Measurements from ENCODE around the gene SWSAP1. TPM values are rescaled to one million over a fixed set of nuclear protein-coding genes. Genes with fewer than 3 reads are reported as not detected.
"Not testable (repeated sequence)": the region's sequence is repeated elsewhere in the genome, so short reads cannot be mapped to it uniquely, and the experiment has no call there.

SWSAP1 gene
- total RNA-seq, 1 donor, result 0.72 TPM

DNA sequence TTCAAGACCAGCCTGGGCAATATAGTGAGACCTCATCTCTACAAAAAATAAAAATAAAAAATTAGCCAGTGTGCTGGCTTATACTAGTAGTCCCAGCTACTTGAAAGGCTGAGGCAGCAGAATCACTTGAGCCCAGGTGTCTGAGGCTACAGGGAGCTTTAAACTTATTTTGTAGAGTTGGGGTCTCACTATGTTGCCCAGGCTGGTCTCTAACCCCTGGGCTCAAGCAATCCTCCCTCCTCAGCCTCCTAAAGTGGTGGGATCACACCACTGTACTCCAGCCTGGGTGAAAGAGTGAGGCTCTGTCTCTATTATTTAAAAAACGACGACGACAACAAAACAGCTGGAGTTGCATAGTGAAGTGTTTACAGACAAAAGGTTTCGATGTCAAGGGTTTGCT is 43.0 kb upstream of the SWSAP1 start:
- no peak overlapping the region for H3K27ac ChIP-seq (ENCODE audit: low read depth, low read length)
- H3K9me3 ChIP-seq (ENCODE audit: low read depth, low read length), result no peaks in the 10 kb centered on the region
- H3K79me2 ChIP-seq (ENCODE audit: insufficient read depth, low read length), result no peaks in the 10 kb centered on the region
- H3K4me3 ChIP-seq (ENCODE audit: insufficient read depth, low read length), result no peak overlapping the region
- H3K27me3 ChIP-seq (ENCODE audit: insufficient read depth, low read length), result no peaks in the 10 kb centered on the region
- TF ChIP-seq, protein P1, sequence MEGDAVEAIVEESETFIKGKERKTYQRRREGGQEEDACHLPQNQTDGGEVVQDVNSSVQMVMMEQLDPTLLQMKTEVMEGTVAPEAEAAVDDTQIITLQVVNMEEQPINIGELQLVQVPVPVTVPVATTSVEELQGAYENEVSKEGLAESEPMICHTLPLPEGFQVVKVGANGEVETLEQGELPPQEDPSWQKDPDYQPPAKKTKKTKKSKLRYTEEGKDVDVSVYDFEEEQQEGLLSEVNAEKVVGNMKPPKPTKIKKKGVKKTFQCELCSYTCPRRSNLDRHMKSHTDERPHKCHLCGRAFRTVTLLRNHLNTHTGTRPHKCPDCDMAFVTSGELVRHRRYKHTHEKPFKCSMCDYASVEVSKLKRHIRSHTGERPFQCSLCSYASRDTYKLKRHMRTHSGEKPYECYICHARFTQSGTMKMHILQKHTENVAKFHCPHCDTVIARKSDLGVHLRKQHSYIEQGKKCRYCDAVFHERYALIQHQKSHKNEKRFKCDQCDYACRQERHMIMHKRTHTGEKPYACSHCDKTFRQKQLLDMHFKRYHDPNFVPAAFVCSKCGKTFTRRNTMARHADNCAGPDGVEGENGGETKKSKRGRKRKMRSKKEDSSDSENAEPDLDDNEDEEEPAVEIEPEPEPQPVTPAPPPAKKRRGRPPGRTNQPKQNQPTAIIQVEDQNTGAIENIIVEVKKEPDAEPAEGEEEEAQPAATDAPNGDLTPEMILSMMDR (IDR thresholded peaks at IDR 0.05; ENCODE audit: extremely low read depth, low read depth, low read length), result no peak
- no peaks in the 10 kb centered on the region for H4K20me1 ChIP-seq (ENCODE audit: insufficient read depth, low read length)
- no peak for DNase-seq (ENCODE audit: insufficient read length, low spot score, missing footprints)
- no peaks in the 10 kb centered on the region for H3K4me1 ChIP-seq (ENCODE audit: insufficient read depth, low read length)
- H3K36me3 ChIP-seq (ENCODE audit: insufficient read depth, low read length), result peaks cover 4% of the 10 kb centered on the region
- H3K4me2 ChIP-seq (ENCODE audit: insufficient read depth, low read length), result no peak overlapping the region
- no peak overlapping the region for H2AFZ ChIP-seq (ENCODE audit: low read length)

DNA sequence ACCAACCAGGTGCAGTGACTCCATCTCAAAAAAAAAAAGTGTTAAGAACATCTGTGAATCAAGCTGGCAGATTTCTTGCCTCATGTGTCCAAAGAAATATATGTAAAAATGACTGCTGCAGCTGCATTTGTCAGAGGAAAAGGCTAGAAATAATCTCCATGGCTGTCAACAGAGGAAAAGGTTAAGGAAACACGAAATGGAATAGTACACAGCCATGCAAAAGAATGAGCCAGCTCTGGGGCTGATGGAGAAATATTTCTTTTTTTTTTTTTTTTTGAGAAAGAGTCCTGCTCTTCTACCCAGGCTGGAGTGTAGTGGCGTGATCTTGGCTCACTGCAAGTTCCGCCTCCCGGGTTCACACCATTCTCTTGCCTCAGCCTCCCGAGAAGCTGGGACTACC is 41.6 kb upstream of the SWSAP1 start:
- H3K9me3 ChIP-seq (ENCODE audit: low read depth, low read length), result no peaks in the 10 kb centered on the region
- no peak for DNase-seq (ENCODE audit: insufficient read length, low spot score, missing footprints)
- H3K27me3 ChIP-seq (ENCODE audit: insufficient read depth, low read length), result no peaks in the 10 kb centered on the region
- H3K27ac ChIP-seq (ENCODE audit: low read depth, low read length), result no peak overlapping the region
- no peaks in the 10 kb centered on the region for H4K20me1 ChIP-seq (ENCODE audit: insufficient read depth, low read length)
- no peak overlapping the region for H2AFZ ChIP-seq (ENCODE audit: low read length)
- H3K79me2 ChIP-seq (ENCODE audit: insufficient read depth, low read length), result no peaks in the 10 kb centered on the region
- H3K4me2 ChIP-seq (ENCODE audit: insufficient read depth, low read length), result no peak overlapping the region
- no peak overlapping the region for H3K4me3 ChIP-seq (ENCODE audit: insufficient read depth, low read length)
- TF ChIP-seq, protein P1 (IDR thresholded peaks at IDR 0.05; ENCODE audit: extremely low read depth, low read depth, low read length), result no peak
- H3K36me3 ChIP-seq (ENCODE audit: insufficient read depth, low read length), result peaks cover 4% of the 10 kb centered on the region
- no peaks in the 10 kb centered on the region for H3K4me1 ChIP-seq (ENCODE audit: insufficient read depth, low read length)

- H3K36me3 ChIP-seq (ENCODE audit: insufficient read depth, low read length); H3K79me2 ChIP-seq (ENCODE audit: insufficient read depth, low read length); H3K4me1 ChIP-seq (ENCODE audit: insufficient read depth, low read length); H3K9me3 ChIP-seq (ENCODE audit: low read depth, low read length); H3K4me2 ChIP-seq (ENCODE audit: insufficient read depth, low read length); DNase-seq (ENCODE audit: insufficient read length, low spot score, missing footprints); H3K4me3 ChIP-seq (ENCODE audit: insufficient read depth, low read length); H3K27ac ChIP-seq (ENCODE audit: low read depth, low read length); H2AFZ ChIP-seq (ENCODE audit: low read length); H3K27me3 ChIP-seq (ENCODE audit: insufficient read depth, low read length); H4K20me1 ChIP-seq (ENCODE audit: insufficient read depth, low read length): not testable (repeated sequence)
These were observed 40.6 kb upstream of the SWSAP1 start for GRCh38 chr19:11333838-11334237.

DNA sequence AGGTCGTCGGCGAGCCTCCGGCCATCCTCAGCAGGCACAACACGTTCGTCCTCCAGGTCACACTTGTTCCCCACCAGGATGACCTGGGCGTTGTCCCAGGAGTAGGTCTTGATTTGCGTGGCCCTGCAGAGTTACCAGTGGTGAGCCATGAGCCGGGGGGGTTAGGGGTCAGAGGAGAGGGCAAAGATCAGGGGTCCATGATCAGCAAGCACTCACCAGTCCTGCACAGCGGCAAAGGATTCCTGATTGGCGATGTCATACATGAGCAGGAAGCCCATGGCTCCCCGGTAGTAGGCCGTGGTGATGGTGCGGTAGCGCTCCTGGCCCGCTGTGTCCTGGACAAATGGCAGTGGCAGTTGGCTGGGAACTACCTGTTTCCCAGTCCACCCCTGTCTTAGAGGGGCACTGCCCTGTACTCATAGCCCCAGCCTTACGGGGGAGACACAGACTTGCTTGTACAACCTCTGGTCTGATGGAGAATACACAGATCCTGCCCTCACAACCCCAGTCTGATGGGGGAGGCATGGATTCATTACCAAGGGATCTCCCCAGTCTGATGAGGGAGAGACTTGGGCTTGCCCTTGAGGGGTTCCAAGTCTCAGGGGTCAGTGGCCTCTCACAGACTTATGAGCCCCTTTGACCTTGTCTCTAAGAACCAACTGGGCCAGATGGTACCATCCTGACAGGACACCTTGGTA is 38.9 kb upstream of the SWSAP1 start:
- Histone ChIP-seq H3K4me1 (ENCODE audit: insufficient read depth, low read length) (peaks cover 6% of the 10 kb centered on the region), H2AFZ (ENCODE audit: low read length) (no peak overlapping the region), H3K4me3 (ENCODE audit: insufficient read depth, low read length) (no peak overlapping the region), H4K20me1 (ENCODE audit: insufficient read depth, low read length) (no peaks in the 10 kb centered on the region), H3K4me2 (ENCODE audit: insufficient read depth, low read length) (no peak overlapping the region), H3K36me3 (ENCODE audit: insufficient read depth, low read length) (peaks cover 4% of the 10 kb centered on the region), H3K27me3 (ENCODE audit: insufficient read depth, low read length) (no peaks in the 10 kb centered on the region), H3K79me2 (ENCODE audit: insufficient read depth, low read length) (no peaks in the 10 kb centered on the region), H3K27ac (ENCODE audit: low read depth, low read length) (no peak overlapping the region), H3K9me3 (ENCODE audit: low read depth, low read length) (no peaks in the 10 kb centered on the region)
- no peak for DNase-seq (ENCODE audit: insufficient read length, low spot score, missing footprints)
- TF ChIP-seq, protein P1 (IDR thresholded peaks at IDR 0.05; ENCODE audit: extremely low read depth, low read depth, low read length), result no peak

Data from osteoblast (primary cell).